SU-DHL-6 (cell line): ENCODE data around the gene VTCN1.

Experiments used
- H2AFZ ChIP-seq: fragments of 200-600 bp; sonication (generic); 2 replicates; pipeline ENCODE4 v1.6.1; 2014; ENCODE audit warnings: low read depth, mild to moderate bottlenecking, moderate library complexity, mixed read lengths, antibody characterized with exemption, low read length; ENCODE audit not compliant: severe bottlenecking
- H3F3A ChIP-seq: fragments of 200-600 bp; shearing (Covaris generic); 2 replicates; pipeline ENCODE4 v1.6.0; 2016; ENCODE audit warnings: antibody characterized with exemption, mild to moderate bottlenecking; ENCODE audit not compliant: insufficient read depth
- H3K27ac ChIP-seq: fragments of 200-600 bp; sonication (generic); 2 replicates; pipeline ENCODE4 v1.5.1; 2016; ENCODE audit warnings: low read depth, mild to moderate bottlenecking, low read length, moderate library complexity, mixed read lengths
- H3K27me3 ChIP-seq: fragments of 200-600 bp; sonication (generic), shearing (Covaris generic); 2 replicates; pipeline ENCODE4 v1.6.0; 2014; ENCODE audit warnings: mild to moderate bottlenecking, low read length
- H3K36me3 ChIP-seq: fragments of 200-600 bp; sonication (generic); 2 replicates; pipeline ENCODE4 v1.6.1; 2014; ENCODE audit warnings: mild to moderate bottlenecking, low read length, mixed read lengths
- H3K4me2 ChIP-seq: fragments of 300-600, 200-600 bp; shearing (Covaris generic), sonication (generic); 2 replicates; pipeline ENCODE4 v1.6.0; 2014; ENCODE audit warnings: low read length, low read depth, mild to moderate bottlenecking; ENCODE audit not compliant: poor library complexity, severe bottlenecking
- H3K4me3 ChIP-seq: fragments of 200-600 bp; sonication (generic); 2 replicates; pipeline ENCODE4 v1.5.1; 2014; ENCODE audit warnings: antibody characterized with exemption, low read length, mild to moderate bottlenecking, mixed read lengths; ENCODE audit not compliant: insufficient read depth, poor library complexity, severe bottlenecking
- H3K79me2 ChIP-seq: fragments of 200-600 bp; sonication (generic); 2 replicates; pipeline ENCODE4 v1.6.1; 2014; ENCODE audit warnings: mild to moderate bottlenecking, low read length, moderate library complexity; ENCODE audit not compliant: insufficient read depth
- H3K9ac ChIP-seq: fragments of 200-600 bp; sonication (generic); 2 replicates; pipeline ENCODE4 v1.7.0; 2014; ENCODE audit warnings: mild to moderate bottlenecking, low read length
- H3K9me2 ChIP-seq: fragments of 200-600 bp; sonication (generic); replicated peaks from 2 replicates; pipeline ENCODE4 v1.6.1; 2014; ENCODE audit warnings: low read length; ENCODE audit not compliant: insufficient read depth
- H3K9me3 ChIP-seq: fragments of 200-600 bp; sonication (generic); 2 replicates; pipeline ENCODE4 v1.6.1; 2014; ENCODE audit warnings: low read length, mixed read lengths; ENCODE audit not compliant: insufficient read depth
- H4K20me1 ChIP-seq: fragments of 200-600 bp; sonication (generic); 2 replicates; pipeline ENCODE4 v1.6.1; 2014; ENCODE audit warnings: low read depth, mild to moderate bottlenecking, antibody characterized with exemption, low read length, moderate library complexity, mixed read lengths
- EZH2phosphoT487 ChIP-seq: fragments of 200-600 bp; sonication (generic), shearing (Covaris generic); conservative IDR thresholded peaks from 2 replicates; pipeline ENCODE4 v1.6.1; 2018; ENCODE audit warnings: mild to moderate bottlenecking, antibody characterized with exemption, low read length, moderate library complexity, mixed read lengths
- TF ChIP-seq, protein P1 (sequence below): fragments of 200-600 bp; sonication (generic); IDR thresholded peaks from one replicate; pipeline ENCODE4 v1.5.1; 2017; ENCODE audit warnings: antibody characterized with exemption, mild to moderate bottlenecking, low read length, moderate library complexity; ENCODE audit not compliant: insufficient read depth, poor library complexity, severe bottlenecking

VTCN1 gene

DNA sequence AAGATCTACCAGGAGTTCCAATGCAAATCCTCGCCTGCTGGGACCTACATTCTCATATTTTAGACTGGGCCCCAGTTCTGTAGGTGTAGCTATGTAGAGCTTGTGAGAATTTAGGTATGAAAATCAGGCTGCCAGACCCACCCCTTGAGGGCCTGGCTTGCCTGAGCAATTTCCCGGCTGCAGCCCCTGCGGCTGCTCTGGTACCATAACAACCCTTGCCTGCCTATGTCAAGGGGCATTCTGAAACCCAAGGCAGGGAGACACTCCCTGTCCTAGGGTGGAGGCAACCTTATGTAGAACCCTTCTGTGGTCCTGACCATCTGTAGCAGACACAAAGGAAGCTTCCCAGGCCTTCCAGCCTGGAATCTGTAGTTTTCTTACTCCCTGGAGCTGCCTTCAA lies 28.4 kb downstream of the VTCN1 start:
- Histone ChIP-seq H3K27me3 (no peaks in the 10 kb centered on the region), H3K4me3 (no peak overlapping the region), H3K4me2 (no peak overlapping the region), H3F3A (no peaks in the 10 kb centered on the region), H3K9ac (no peak overlapping the region), H3K36me3 (no peaks in the 10 kb centered on the region), H3K79me2 (no peaks in the 10 kb centered on the region), H4K20me1 (no peaks in the 10 kb centered on the region), H2AFZ (no peak overlapping the region), H3K9me2 (no peaks in the 10 kb centered on the region), H3K9me3 (no peaks in the 10 kb centered on the region), H3K27ac (no peak overlapping the region)
- no peak for TF ChIP-seq EZH2phosphoT487
- TF ChIP-seq, protein P1, sequence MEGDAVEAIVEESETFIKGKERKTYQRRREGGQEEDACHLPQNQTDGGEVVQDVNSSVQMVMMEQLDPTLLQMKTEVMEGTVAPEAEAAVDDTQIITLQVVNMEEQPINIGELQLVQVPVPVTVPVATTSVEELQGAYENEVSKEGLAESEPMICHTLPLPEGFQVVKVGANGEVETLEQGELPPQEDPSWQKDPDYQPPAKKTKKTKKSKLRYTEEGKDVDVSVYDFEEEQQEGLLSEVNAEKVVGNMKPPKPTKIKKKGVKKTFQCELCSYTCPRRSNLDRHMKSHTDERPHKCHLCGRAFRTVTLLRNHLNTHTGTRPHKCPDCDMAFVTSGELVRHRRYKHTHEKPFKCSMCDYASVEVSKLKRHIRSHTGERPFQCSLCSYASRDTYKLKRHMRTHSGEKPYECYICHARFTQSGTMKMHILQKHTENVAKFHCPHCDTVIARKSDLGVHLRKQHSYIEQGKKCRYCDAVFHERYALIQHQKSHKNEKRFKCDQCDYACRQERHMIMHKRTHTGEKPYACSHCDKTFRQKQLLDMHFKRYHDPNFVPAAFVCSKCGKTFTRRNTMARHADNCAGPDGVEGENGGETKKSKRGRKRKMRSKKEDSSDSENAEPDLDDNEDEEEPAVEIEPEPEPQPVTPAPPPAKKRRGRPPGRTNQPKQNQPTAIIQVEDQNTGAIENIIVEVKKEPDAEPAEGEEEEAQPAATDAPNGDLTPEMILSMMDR = no peak

DNA sequence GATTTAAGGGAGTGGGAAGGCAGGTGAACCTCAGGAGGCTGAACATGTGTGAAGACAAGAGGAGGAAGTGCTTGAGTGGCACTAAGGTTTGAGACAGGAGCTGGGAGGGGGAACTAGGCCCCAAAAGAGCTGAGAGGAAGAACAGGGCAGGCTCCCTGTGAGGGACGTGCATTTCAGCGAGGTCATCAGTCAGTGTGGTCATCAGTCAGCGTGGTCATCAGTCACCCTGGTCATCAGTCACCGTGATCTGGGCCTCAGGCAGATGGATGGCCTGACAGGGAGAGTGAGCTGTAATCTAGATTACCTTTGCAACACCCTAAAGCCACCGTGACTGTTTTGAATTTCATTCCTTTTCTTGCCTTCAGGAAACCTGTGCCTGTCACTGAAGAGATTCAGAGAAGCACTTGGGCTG lies 29.1 kb downstream of the VTCN1 start:
- H3K4me3 ChIP-seq = no peak overlapping the region
- no peaks in the 10 kb centered on the region for H3F3A ChIP-seq
- H4K20me1 ChIP-seq = no peaks in the 10 kb centered on the region
- no peak overlapping the region for H3K9ac ChIP-seq
- no peaks in the 10 kb centered on the region for H3K36me3 ChIP-seq
- H2AFZ ChIP-seq = no peak overlapping the region
- no peaks in the 10 kb centered on the region for H3K79me2 ChIP-seq
- H3K27me3 ChIP-seq = no peaks in the 10 kb centered on the region
- no peak overlapping the region for H3K27ac ChIP-seq
- H3K9me2 ChIP-seq = no peaks in the 10 kb centered on the region
- no peaks in the 10 kb centered on the region for H3K9me3 ChIP-seq
- TF ChIP-seq, protein P1 = no peak
- H3K4me2 ChIP-seq = no peak overlapping the region

DNA sequence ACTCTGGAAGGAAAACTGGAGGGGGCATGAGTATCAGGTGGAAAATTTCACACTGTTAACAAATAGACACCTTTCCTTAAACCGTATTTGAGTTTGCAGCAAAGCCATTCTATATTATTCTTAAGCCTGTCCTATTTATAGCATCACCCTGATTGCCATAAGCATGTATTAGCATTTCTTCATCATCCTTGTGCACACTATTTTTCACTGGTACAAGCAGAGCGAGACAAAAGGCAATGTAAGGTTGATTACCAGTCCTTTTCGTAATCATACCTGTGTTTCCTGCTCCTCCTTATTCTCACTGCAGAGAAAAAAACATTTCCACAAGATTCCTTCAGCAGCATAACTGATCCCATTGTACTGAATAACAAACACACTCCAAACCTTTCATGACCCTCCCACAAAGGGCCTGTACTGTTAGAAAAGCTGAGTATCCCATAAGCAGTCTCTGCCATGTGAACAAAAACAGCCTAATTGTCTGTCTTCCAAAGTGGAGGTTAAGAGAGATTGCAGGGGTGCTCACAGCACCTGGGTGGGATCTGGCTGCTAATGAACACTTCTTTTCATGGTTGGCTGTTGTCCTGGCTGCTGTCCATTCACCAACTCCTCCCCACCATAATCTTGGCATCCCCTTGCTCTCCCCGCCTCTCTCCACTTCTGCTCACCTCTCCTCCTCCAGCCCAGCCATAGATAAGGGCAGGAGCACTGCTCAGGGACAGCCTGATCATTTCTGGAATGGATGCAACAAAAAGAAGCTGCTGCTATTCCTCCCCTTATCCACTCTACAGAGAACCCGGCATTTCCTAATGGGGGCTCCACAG lies 30.4 kb downstream of the VTCN1 start:
- H3K36me3 ChIP-seq = no peaks in the 10 kb centered on the region
- no peaks in the 10 kb centered on the region for H4K20me1 ChIP-seq
- no peaks in the 10 kb centered on the region for H3K27me3 ChIP-seq
- no peak overlapping the region for H3K27ac ChIP-seq
- no peak overlapping the region for H3K4me2 ChIP-seq
- H3F3A ChIP-seq = no peaks in the 10 kb centered on the region
- H2AFZ ChIP-seq = no peak overlapping the region
- no peaks in the 10 kb centered on the region for H3K9me2 ChIP-seq
- H3K79me2 ChIP-seq = no peaks in the 10 kb centered on the region
- no peak for TF ChIP-seq EZH2phosphoT487
- TF ChIP-seq, protein P1 = no peak
- no peak overlapping the region for H3K4me3 ChIP-seq
- H3K9me3 ChIP-seq = no peaks in the 10 kb centered on the region
- no peak overlapping the region for H3K9ac ChIP-seq
